Measurements from ENCODE around the gene TMEM175.

Gene TMEM175

GRCh38 chr4:960636-961350 is 28.5 kb downstream of the TMEM175 start:
- no peak for DNase-seq

- DNase-seq, result no peak
These were observed 29.3 kb downstream of the TMEM175 start for GRCh38 chr4:961351-962230.

- no peak for DNase-seq
These were observed 30.3 kb downstream of the TMEM175 start for GRCh38 chr4:962231-963208.

GRCh38 chr4:963276-964225 is 31.3 kb downstream of the TMEM175 start:
- DNase-seq, result no peak

- no peak for DNase-seq
These were observed 32.2 kb downstream of the TMEM175 start for GRCh38 chr4:964346-965025.

GRCh38 chr4:965048-965765 is 32.9 kb downstream of the TMEM175 start:
- no peak for DNase-seq

- no peak for DNase-seq
These were observed 33.5 kb downstream of the TMEM175 start for GRCh38 chr4:965766-966134.

- DNase-seq, result no peak
These were observed 34.2 kb downstream of the TMEM175 start for GRCh38 chr4:966266-967112.

- DNase-seq, result peak; percentile 55
These were observed 35.1 kb downstream of the TMEM175 start for GRCh38 chr4:967113-968104.

- no peak for DNase-seq
These were observed 36.0 kb downstream of the TMEM175 start for GRCh38 chr4:968221-968620.

GRCh38 chr4:968621-969394 is 36.5 kb downstream of the TMEM175 start:
- no peak for DNase-seq

GRCh38 chr4:970046-970745 is 37.9 kb downstream of the TMEM175 start:
- DNase-seq, result no peak

GRCh38 chr4:970854-971520 is 38.7 kb downstream of the TMEM175 start:
- DNase-seq, result no peak

GRCh38 chr4:971666-972500 is 39.6 kb downstream of the TMEM175 start:
- no peak for DNase-seq

Measured in hematopoietic multipotent progenitor cell treated with erythropoietin and hydrocortisone succinate and interleukin-3 and kit ligand, for 4 days (in vitro differentiated cells).